Activated naive CD4-positive, alpha-beta T cell treated with anti-CD3 and anti-CD28 coated beads, Interleukin-2, amount 50 U/mL, for 16 hours (primary cell): ENCODE measurements around the gene LDLRAD3.

Source experiments
- DNase-seq: peaks from one replicate; pipeline ENCODE4 v3.0.0-alpha.2; 2020

The LDLRAD3 gene

GRCh38 chr11:35928688-35929395 is 15.0 kb upstream of the LDLRAD3 start:
- DNase-seq, result no peak

GRCh38 chr11:35930466-35930865 is 13.4 kb upstream of the LDLRAD3 start:
- no peak for DNase-seq

GRCh38 chr11:35932121-35932520 is 11.7 kb upstream of the LDLRAD3 start:
- no peak for DNase-seq

GRCh38 chr11:35932681-35933319 is 11.1 kb upstream of the LDLRAD3 start:
- no peak for DNase-seq

- DNase-seq, result no peak
Measured at GRCh38 chr11:35933320-35933871, 10.5 kb upstream of the LDLRAD3 start.

GRCh38 chr11:35934271-35934670 is 9.6 kb upstream of the LDLRAD3 start:
- DNase-seq, result no peak

GRCh38 chr11:35934981-35935380 is 8.9 kb upstream of the LDLRAD3 start:
- DNase-seq, result no peak

- DNase-seq, result no peak
Measured at GRCh38 chr11:35935390-35935789, 8.5 kb upstream of the LDLRAD3 start.

GRCh38 chr11:35937111-35937510 is 6.8 kb upstream of the LDLRAD3 start:
- no peak for DNase-seq

GRCh38 chr11:35937700-35938099 is 6.2 kb upstream of the LDLRAD3 start:
- no peak for DNase-seq

- no peak for DNase-seq
Measured at GRCh38 chr11:35938231-35938630, 5.6 kb upstream of the LDLRAD3 start.

- no peak for DNase-seq
Measured at GRCh38 chr11:35943309-35943708, 553 bp upstream of the LDLRAD3 start.

GRCh38 chr11:35944503-35945136 is 758 bp downstream of the LDLRAD3 start:
- DNase-seq, result no peak

GRCh38 chr11:35945137-35945518 is 1.3 kb downstream of the LDLRAD3 start:
- no peak for DNase-seq

GRCh38 chr11:35946766-35947165 is 2.9 kb downstream of the LDLRAD3 start:
- DNase-seq, result no peak

GRCh38 chr11:35947437-35947836 is 3.6 kb downstream of the LDLRAD3 start:
- DNase-seq, result no peak

- DNase-seq, result no peak
Measured at GRCh38 chr11:35949242-35949641, 5.4 kb downstream of the LDLRAD3 start.

GRCh38 chr11:35950082-35950481 is 6.2 kb downstream of the LDLRAD3 start:
- no peak for DNase-seq

- DNase-seq, result no peak
Measured at GRCh38 chr11:35951680-35952079, 7.8 kb downstream of the LDLRAD3 start.

- no peak for DNase-seq
Measured at GRCh38 chr11:35953081-35953760, 9.4 kb downstream of the LDLRAD3 start.

- DNase-seq, result no peak
Measured at GRCh38 chr11:35954205-35954604, 10.3 kb downstream of the LDLRAD3 start.

- no peak for DNase-seq
Measured at GRCh38 chr11:35955636-35956035, 11.8 kb downstream of the LDLRAD3 start.

- no peak for DNase-seq
Measured at GRCh38 chr11:35962369-35963138, 18.7 kb downstream of the LDLRAD3 start.
